ENCODE measurements around the gene FLVCR1. TPM values are rescaled to one million over a fixed set of nuclear protein-coding genes. Genes with fewer than 3 reads are reported as not detected.
"Not testable (repeated sequence)": the region's sequence is repeated elsewhere in the genome, so short reads cannot be mapped to it uniquely, and the experiment has no call there.

FLVCR1 gene
- total RNA-seq, 1 donor from 2014 or later = 20.5 TPM

DNA sequence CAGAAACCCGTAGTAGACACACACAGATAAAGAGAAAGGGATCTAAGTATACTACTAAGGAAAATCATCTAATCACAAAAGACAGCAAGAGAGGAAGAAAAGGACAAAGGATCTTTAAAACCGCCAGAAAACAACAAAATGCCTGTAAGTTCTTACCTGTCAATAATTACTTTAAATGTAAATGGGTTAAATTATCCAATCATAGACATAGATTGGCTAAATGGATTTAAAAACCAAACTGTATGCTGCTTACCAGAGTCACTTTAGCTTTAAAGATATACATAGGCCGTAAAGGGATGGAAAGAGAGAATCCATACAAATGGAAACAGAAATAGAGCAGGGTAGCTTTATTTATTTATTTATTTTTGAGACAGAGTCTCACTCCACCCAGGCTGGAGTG, 44.0 kb downstream of the FLVCR1 start:
- no peak for DNase-seq (ENCODE audit: extremely low spot score, unreplicated experiment)
- Mint-ChIP-seq H3K36me3 (peaks cover 32% of the 10 kb centered on the region), H3K4me3 (no peak overlapping the region), H3K4me1 (ENCODE audit: unreplicated experiment) (no peaks in the 10 kb centered on the region), H3K27ac (no peak overlapping the region), H3K9me3 (peaks cover 12% of the 10 kb centered on the region), H3K27me3 (peaks cover 8% of the 10 kb centered on the region)
- TF ChIP-seq, protein P1, sequence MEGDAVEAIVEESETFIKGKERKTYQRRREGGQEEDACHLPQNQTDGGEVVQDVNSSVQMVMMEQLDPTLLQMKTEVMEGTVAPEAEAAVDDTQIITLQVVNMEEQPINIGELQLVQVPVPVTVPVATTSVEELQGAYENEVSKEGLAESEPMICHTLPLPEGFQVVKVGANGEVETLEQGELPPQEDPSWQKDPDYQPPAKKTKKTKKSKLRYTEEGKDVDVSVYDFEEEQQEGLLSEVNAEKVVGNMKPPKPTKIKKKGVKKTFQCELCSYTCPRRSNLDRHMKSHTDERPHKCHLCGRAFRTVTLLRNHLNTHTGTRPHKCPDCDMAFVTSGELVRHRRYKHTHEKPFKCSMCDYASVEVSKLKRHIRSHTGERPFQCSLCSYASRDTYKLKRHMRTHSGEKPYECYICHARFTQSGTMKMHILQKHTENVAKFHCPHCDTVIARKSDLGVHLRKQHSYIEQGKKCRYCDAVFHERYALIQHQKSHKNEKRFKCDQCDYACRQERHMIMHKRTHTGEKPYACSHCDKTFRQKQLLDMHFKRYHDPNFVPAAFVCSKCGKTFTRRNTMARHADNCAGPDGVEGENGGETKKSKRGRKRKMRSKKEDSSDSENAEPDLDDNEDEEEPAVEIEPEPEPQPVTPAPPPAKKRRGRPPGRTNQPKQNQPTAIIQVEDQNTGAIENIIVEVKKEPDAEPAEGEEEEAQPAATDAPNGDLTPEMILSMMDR (conservative IDR thresholded peaks at IDR 0.05) = no peak

DNA sequence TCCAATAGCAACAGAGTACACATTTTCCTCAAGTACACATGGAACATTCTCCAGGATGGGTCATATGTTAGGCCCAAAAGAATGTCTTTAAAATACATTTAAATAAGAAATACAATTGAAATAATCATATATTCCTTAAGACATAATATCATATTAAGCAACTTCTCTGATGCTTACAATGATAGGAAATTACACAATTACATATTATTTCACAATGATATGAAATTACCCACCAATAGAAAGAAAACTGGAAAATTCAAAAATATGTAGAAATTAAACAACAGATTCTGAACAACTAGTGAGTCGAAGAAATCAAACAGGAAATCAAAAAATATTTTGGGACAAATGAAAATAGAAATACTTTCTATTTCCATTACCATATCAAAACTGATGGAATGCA, 45.6 kb downstream of the FLVCR1 start:
- Mint-ChIP-seq H3K4me1 (ENCODE audit: unreplicated experiment) (no peaks in the 10 kb centered on the region), H3K27ac (no peak overlapping the region), H3K27me3 (peaks cover 20% of the 10 kb centered on the region), H3K36me3 (peaks cover 23% of the 10 kb centered on the region), H3K9me3 (peaks cover 12% of the 10 kb centered on the region), H3K4me3 (no peak overlapping the region)
- TF ChIP-seq, protein P1 (conservative IDR thresholded peaks at IDR 0.05) = no peak
- no peak for DNase-seq (ENCODE audit: extremely low spot score, unreplicated experiment)

GRCh38 chr1:212908071-212908470, 50.0 kb downstream of the FLVCR1 start:
- H3K4me3 Mint-ChIP-seq; H3K9me3 Mint-ChIP-seq; H3K4me1 Mint-ChIP-seq (ENCODE audit: unreplicated experiment); DNase-seq (ENCODE audit: extremely low spot score, unreplicated experiment); H3K36me3 Mint-ChIP-seq; H3K27ac Mint-ChIP-seq: not testable (repeated sequence)
- peaks cover 59% of the 10 kb centered on the region for H3K27me3 Mint-ChIP-seq

DNA sequence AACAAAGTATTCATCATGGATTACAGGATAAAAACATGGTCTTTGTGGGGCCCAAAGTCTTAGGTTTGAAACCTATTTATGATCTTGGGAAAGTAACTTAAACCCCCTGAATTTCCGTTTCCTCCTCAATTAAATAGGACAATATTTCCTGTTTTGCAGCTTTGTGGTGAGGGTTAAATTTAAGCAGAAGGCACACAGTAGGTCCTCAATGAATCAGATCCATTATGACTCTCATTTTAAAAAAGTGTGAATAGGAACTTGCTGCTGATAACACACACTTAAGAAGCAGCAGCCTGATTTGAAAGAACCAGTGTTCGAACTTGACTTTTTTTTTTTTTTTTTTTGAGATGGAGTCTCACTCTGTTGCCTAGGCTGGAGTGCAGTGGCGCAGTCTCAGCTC, 50.9 kb downstream of the FLVCR1 start:
- Mint-ChIP-seq H3K9me3 (no peaks in the 10 kb centered on the region), H3K36me3 (no peaks in the 10 kb centered on the region), H3K4me3 (no peak overlapping the region), H3K4me1 (ENCODE audit: unreplicated experiment) (no peaks in the 10 kb centered on the region), H3K27me3 (peaks cover 67% of the 10 kb centered on the region), H3K27ac (no peak overlapping the region)
- no peak for DNase-seq (ENCODE audit: extremely low spot score, unreplicated experiment)
- TF ChIP-seq, protein P1 (conservative IDR thresholded peaks at IDR 0.05) = no peak

GRCh38 chr1:212909652-212910063, 51.6 kb downstream of the FLVCR1 start:
- DNase-seq (ENCODE audit: extremely low spot score, unreplicated experiment) = no peak
- TF ChIP-seq, protein P1 (conservative IDR thresholded peaks at IDR 0.05) = no peak
- Mint-ChIP-seq H3K27ac (no peak overlapping the region), H3K36me3 (no peaks in the 10 kb centered on the region), H3K4me1 (ENCODE audit: unreplicated experiment) (no peaks in the 10 kb centered on the region), H3K27me3 (peaks cover 71% of the 10 kb centered on the region), H3K9me3 (no peaks in the 10 kb centered on the region), H3K4me3 (no peak overlapping the region)

DNA sequence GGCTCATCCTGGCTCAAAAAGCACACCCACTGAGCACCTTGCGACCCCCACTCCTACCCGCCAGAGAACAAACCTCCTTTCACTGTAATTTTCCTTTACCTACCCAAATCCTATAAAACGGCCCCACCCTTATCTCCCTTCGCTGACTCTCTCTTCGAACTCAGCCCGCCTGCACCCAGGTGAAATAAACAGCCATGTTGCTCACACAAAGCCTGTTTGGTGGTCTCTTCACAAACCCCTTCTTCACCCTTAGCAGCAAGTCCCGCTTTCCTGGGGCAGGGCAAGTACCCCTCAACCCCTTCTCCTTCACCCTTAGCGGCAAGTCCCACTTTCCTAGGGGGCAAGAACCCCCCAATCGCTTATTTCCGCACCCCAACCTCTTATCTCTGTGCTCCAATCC, 52.1 kb downstream of the FLVCR1 start:
- peaks cover 71% of the 10 kb centered on the region for H3K27me3 Mint-ChIP-seq

GRCh38 chr1:212913638-212914037, 55.6 kb downstream of the FLVCR1 start:
- not testable (repeated sequence) for H3K27ac Mint-ChIP-seq; H3K9me3 Mint-ChIP-seq; H3K36me3 Mint-ChIP-seq; H3K4me3 Mint-ChIP-seq; H3K4me1 Mint-ChIP-seq (ENCODE audit: unreplicated experiment); DNase-seq (ENCODE audit: extremely low spot score, unreplicated experiment)
- peaks cover 64% of the 10 kb centered on the region for H3K27me3 Mint-ChIP-seq

More for the DNA sequence above, 52.1 kb downstream of the FLVCR1 start:
- H3K4me3 Mint-ChIP-seq; DNase-seq (ENCODE audit: extremely low spot score, unreplicated experiment); H3K9me3 Mint-ChIP-seq; H3K4me1 Mint-ChIP-seq (ENCODE audit: unreplicated experiment); H3K27ac Mint-ChIP-seq; H3K36me3 Mint-ChIP-seq: not testable (repeated sequence)

- not testable (repeated sequence) for H3K9me3 Mint-ChIP-seq; H3K4me3 Mint-ChIP-seq; H3K4me1 Mint-ChIP-seq (ENCODE audit: unreplicated experiment); H3K27ac Mint-ChIP-seq; H3K36me3 Mint-ChIP-seq; DNase-seq (ENCODE audit: extremely low spot score, unreplicated experiment)
- H3K27me3 Mint-ChIP-seq = peaks cover 60% of the 10 kb centered on the region
Measured at GRCh38 chr1:212914110-212914509, 56.0 kb downstream of the FLVCR1 start.

All from type B pancreatic cell (in vitro differentiated cells).